Measurements from ENCODE around the gene PLCB1. TPM values are rescaled to one million over a fixed set of nuclear protein-coding genes. Genes with fewer than 3 reads are reported as not detected.
A peak's percentile ranks its signal among the peaks of the same experiment; 100 is the strongest.

PLCB1 gene
- total RNA-seq, 2 donors from 2014 or later, result 8.5 to 10.9 TPM

DNA sequence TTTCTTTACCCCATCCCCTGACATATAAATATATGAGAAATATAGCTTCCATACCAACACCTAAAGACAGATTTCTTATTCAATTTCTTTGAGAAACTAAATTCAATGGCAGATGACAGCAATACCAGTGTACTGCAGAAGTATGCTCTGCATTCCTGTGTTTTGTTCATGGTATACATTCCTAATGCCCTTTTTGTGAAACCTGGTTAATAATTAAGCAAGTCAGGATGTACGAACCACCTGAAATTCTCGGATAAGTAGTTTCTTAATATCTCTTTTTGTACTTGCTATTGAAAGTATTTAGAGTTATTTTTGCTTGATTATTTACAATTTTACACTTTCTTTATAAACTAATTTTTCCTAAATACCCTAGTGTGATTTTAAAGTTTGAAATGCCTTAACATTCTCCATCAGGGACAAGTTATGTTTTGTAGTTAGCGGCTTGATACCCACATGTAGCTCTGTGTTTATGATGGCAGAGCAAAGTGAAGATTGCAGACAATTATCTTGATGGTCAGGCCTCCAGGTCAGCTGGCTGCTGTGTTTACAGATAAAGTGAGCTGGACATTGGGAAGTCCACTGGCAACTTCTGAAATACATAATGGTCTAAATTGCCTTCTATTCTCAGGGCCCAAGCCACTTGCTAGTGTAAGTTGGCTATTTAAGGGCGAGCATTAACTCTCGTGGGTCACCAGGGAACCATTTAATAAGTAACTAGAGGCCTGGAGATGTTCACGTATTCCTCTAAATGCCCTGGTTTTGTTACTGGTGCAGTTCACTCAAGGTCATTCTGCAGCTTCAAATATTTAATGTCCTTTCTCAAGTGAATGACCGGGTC, 58.2 kb downstream of the PLCB1 start:
- no peak for DNase-seq

DNA sequence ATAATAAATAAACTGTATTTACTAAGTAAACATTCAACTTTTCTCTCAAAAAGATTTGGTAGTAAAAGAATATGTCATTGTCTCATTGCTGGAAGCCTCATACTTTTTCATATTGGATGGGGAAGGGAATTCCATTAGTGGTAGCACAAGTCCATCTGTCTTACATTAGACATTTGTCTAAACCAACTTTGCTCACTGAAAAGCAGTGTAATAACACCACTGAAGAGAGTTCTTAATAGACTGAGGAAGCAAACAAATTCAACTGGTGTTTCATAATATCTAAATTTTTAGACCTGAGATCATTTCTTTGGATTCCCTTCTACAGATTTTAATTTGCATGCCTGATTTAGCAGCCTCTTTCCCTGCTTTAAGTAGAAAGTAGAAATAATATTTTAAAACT, 62.7 kb downstream of the PLCB1 start:
- DNase-seq (no peak), ATAC-seq (no peak)
- intact Hi-C loops (cut with DNase I, micrococcal nuclease), result no loop called here

More for the DNA sequence above, 58.2 kb downstream of the PLCB1 start:
- no peak for ATAC-seq
- intact Hi-C loops (cut with DNase I, micrococcal nuclease), result no loop called here

DNA sequence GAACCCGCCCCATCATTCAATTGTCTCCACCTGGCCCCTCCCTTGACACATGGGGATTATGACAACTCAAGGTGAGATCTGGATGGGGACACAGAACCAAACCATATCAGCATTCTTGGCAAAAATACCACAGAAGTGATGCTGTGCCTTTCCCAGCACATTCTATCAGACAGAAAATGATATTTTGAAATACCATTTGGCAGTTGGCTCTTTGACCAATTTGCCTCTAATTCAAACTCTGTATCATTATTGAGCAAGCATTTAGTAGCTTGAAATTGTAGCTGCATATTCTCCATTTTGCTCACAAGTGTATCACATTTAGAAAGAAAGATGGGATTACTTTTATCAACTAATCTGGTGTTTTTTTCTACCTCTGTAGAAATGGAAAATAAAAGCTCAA, 64.0 kb downstream of the PLCB1 start:
- no peak for ATAC-seq

DNA sequence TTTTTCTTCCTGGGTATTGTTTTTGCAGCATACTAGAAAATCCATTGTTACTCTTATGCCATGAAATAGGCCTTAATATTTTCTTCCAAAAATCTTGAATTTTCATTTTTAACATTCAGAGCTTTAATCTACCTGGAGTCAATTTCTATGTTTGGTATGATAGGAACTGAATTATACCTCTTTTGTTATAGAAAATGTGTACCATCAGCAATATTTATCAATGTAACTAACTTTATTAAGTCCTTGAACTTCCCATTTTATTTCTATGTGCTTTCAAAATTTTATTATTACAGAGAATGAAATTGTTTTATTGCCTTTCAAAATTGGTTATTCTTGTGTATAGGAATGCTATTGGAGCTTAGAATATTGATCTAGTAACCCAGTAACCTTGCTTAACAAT, 68.2 kb downstream of the PLCB1 start:
- intact Hi-C loops (cut with DNase I, micrococcal nuclease), result no loop called here
- no peak for ATAC-seq
- no peak for DNase-seq

More for the DNA sequence above, 64.0 kb downstream of the PLCB1 start:
- intact Hi-C loops (cut with DNase I, micrococcal nuclease), result no loop called here
- no peak for DNase-seq

DNA sequence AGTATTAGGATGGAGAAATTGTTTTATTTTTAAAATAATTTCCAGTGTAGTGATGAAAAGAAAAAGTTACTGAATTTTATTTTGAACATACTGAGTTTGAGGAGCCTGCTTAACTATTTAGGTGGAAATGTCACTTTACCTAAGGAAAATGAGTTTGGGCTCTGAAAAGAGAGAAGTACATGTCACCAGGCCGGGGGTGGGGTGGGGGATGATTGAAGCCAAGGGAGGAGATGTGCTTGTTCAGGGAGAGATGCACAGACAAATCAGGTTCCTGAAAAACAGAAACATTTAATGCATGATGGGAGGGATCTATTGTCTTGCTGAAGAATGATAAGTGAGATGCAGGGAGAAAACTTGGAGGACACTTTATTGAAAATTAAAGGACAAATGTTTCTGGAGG, 71.3 kb downstream of the PLCB1 start:
- DNase-seq (no peak), ATAC-seq (no peak)
- intact Hi-C loops (cut with DNase I, micrococcal nuclease), result no loop called here

DNA sequence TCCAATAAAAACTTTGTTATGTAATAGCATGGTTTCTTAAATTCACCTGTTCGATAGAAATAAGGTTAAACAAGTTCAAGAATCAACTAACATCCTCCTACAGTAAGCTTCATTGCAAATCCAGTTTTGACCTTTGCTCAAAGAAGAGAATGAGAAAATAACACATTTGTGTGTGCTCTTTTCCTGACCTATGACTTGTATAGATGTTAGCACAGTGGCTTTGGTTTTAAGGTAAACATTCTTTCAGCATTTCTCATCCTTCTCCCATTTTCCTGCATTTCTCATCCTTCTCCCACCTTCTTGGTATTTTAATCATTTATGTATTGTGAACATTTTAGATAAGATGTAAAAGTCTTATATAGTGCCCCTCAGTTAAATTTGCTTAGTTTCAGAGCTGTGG, 73.9 kb downstream of the PLCB1 start:
- ATAC-seq (no peak), DNase-seq (no peak)
- intact Hi-C loops (cut with DNase I, micrococcal nuclease), result no loop called here

DNA sequence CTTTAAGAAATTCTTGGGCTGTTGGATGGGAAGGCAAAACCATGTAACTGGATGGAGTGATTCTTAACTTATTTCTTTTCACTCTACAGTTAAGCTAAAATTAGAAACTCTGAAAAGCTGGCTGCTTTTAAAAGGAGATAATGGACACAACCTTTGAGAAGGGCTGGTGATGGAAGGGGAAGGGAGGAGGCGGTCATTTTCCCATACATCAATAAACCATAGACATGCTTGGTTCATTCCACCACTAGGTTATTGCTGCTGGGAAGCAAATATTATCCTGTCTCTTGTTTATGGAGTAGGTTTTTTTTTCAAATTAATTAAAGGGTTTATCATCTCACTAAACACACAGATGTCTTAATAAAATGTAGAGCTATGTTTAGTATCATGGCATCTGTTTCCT, 76.2 kb downstream of the PLCB1 start:
- no peak for DNase-seq
- ATAC-seq, result peak; percentile 58
- intact Hi-C loops (cut with DNase I, micrococcal nuclease), result no loop called here

DNA sequence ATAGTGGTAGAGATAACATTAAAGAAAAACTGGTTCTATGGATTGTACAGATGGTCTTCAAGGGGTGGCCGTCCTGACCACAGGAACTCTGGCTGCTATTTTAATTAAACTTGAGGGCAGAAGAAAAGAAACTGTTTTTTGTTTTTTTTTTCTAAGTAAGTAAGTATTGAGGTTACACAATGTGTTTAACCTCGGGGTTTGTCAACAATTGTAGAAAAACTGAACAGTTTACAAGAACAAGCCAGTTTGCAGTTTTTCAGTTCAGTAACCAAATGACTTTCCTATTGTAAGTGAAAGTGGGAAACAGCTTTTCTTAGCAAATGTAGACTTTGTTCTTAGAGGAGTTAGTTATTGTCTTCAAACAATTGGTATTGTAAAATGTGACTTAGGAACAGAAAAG, 77.0 kb downstream of the PLCB1 start:
- DNase-seq (no peak), ATAC-seq (peak; percentile 27)
- intact Hi-C loops (cut with DNase I, micrococcal nuclease), result no loop called here

DNA sequence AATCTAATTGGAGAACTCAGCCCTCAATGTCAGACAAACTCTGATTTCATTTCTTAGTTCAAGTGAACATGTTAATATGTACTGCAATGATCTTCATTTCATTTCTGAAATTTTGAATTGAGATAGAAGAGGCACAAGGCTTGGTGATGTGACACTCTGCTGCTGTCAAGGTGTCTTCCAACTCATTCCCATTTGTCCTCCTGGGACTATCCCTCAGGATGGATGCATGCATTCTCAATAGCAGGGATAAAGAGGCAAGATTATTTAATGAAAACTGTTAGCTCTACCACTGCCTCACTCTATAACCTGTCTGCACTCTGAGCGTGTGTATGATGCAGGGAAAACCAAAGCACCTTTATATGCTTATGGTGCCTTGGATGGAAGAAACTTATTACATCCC, 78.7 kb downstream of the PLCB1 start:
- DNase-seq, result no peak
- no peak for ATAC-seq
- intact Hi-C loops (cut with DNase I, micrococcal nuclease), result no loop called here

DNA sequence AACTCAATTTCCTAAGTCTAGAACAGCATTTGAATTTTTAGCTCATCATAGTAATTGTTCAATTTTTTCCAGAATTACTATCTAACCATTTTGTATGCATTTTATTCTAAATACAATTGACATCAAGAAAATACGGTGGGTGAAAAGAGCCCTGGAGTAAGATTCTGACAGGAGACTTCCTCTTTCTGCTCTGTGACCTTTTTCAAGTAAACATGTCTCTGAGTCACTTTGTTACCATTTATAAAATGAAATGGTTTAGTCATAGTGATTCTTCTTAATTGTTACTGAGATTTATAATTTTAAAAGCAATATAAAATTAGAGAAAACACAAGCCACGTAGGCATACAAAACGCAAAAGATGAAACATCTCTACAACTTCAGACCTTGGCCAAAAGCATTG, 80.2 kb downstream of the PLCB1 start:
- intact Hi-C loops (cut with DNase I, micrococcal nuclease), result no loop called here
- no peak for DNase-seq
- no peak for ATAC-seq

DNA sequence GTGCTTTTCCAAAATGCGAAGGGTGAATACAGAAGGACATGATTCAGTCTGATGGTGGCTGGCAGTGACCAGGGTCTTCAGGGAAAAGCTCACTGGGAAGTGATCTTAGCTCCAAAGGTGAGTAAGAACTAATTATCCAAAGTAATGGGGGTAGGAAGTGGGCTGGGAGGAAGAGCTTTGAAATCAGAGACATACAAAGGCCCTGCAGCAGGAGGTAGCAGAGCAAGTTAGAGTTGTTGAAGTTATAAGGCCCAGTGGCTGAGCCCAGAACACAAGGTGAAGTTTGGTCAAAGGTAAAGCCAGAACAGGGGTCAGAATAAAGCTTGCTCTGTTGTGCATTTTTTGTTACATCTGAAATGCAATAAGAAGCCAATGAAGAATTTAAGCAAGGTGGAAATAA, 81.2 kb downstream of the PLCB1 start:
- ATAC-seq (no peak), DNase-seq (no peak)
- intact Hi-C loops (cut with DNase I, micrococcal nuclease), result no loop called here

DNA sequence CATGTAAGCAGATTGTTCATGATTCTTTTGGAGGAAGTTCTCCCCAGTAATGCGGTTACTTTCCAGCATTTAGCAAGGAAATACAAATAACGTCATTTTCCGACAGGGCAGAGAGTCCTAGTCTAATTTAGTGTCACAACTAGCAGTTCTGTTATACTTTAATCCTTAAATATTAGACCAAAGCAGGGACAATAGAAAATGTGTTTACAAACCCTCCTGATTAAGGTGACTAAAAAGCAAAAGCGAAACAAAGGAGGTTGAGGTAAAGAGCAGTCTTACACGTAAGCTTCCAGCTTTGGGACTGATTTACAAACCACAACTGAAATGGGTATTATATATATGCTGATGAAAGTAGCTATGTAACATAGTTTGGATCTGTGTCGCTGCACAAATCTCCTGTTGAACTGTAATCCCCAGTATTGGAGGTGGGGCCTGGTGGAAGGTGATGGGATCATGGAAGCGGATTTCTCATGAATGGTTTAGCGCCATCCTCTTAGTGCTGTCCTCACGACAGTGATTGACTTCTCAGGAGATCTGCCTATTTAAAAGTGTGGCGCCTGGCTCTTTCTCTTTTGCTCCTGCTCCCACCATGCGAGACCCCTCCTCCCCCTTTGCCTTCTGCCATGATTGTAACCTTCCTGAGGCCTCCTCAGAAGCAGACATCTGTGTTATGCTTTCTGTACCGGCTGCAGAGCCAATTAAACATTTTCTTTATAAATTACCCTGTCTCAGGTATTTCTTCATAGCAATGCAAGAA, 81.9 kb downstream of the PLCB1 start:
- intact Hi-C loops (cut with DNase I, micrococcal nuclease), result no loop called here
- ATAC-seq (no peak), DNase-seq (no peak)

DNA sequence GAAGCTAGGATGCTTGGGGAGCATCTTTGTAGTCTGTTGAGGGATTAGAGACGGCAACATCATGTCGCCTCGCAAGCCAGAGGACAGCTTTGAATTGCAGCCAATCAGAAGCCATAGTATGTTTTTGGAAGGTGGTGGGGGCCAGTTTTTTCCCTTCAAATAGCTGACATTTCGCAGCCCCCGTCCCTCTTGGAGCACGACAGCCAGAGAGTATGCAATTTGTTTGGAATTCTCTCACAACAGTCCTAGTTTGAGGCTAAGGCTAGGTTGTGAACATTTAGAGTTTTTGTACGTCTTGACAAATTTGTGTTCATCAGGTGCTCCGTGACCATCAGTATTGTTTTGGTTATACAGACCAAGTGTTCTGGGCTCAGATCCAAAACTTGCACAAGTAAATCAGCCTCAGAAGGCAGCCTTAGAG, 83.3 kb downstream of the PLCB1 start:
- DNase-seq, result no peak
- intact Hi-C loops (cut with DNase I, micrococcal nuclease), result no loop called here
- no peak for ATAC-seq

DNA sequence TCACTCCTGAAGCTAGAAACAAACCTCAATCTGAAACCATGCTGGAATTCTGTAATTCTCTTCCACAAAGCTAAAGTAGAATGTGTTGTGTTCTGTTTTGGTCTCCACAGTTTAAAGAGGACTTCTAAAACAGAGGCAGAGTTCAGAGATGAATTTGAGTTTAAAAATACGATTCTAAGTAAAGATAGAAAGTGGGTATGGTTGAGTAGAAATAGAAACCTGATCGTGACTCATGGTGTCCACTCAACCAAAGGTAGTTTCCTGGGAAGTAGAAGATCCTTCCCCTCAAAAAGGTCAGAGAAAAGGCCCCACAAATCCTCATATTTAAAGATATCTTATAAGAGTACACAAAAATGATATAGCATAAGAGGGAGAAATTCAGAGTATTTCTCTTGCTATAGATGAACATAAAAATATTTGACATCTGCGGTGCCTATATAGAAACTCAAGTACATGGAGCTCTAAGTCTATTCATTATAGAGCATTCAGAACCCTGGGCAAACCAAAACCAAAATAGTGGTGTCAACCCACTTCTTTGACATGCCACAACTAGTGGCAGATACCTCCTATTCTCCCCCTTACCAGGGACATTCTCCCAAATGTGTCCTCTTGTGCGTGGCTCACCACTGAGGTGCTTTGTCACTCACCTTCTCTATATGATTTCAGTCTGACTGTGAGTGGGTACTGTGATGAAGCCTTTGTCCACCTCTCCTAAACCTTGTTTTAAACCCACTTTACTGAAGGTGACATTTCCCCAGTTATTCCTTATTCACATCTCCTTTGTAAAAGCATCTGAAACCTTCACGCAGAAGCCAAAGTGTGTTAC, 84.5 kb downstream of the PLCB1 start:
- ATAC-seq (no peak), DNase-seq (no peak)
- intact Hi-C loops (cut with DNase I, micrococcal nuclease), result no loop called here

DNA sequence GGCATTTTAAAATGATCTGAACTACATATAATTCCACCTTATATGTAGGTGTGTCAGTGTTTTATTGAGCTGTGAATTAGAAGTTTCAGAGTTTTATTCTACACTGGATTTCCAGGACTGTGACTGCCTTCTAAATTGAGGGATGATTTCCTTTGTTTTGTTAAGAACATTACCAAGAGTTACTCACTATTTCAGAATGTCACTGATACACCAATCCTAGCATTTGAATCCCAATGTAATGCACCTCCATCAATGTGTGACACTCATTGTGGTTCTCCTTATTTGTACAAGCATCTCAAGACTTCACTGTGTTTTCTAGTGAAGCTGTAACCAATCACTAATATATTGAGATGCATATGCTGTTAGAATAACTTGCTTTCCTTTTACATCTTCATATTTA, 86.8 kb downstream of the PLCB1 start:
- intact Hi-C loops (cut with DNase I, micrococcal nuclease), result no loop called here
- no peak for DNase-seq
- no peak for ATAC-seq

DNA sequence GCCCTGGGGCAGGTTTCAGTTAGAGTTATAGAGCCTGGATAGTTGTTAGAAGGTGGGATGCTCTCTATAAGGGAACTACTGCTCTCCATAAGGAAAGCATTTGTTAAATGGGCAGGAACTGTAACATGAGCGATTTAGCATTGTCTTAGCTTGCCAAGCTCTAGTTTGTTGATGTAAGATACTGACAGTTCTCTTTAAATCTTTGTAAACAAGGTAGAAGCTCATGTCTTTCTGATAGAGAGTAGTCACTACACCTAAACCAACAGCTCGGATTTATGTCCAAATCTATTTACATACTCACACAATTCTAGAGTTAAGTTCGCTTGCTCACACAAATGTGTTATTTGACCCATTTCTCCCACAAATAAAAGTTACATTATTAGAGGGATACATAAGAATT, 87.3 kb downstream of the PLCB1 start:
- intact Hi-C loops (cut with DNase I, micrococcal nuclease), result no loop called here
- ATAC-seq (no peak), DNase-seq (no peak)

DNA sequence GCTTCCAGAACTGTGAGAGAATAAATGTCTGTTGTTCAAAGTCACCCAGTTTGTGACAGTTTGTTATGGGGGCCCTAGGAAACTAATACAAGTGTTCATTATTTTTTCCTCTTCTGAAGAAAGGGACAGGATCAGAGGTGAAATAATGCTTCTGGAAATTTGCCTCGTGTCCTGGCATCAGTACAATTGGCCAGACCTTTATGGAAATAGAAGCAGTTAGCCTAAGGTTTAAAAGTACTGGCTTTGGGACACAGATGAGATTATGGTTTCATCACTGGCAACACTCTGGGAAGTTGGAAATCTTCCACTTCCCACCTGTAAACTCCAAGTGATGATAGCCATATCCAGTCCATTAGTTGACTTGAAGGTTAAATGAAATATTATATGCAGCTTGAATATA, 88.7 kb downstream of the PLCB1 start:
- ATAC-seq (no peak), DNase-seq (no peak)
- intact Hi-C loops (cut with DNase I, micrococcal nuclease), result no loop called here

DNA sequence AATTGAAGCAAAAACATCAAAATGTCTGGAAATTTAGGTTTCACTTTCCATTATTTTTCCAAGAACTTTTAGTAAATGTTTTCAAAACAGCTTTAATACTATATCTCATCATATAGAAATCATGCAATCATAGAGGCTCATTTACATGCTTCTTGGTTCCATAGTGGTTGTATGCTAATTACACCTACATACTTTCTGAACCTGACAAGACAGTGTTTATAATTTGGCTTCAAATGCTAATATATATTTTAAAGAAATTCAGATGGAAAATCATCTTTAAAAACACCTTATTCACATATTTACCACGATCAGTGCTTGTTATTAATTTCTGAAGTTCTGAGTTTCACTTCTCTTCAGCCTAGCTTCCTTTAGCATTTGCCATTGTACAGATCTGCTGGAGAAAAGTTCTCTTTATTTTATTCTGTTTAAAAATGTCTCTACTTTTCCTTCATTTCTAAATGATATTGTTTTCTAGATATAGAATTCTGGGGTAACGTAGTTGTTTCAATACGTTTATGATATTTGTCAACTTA, 89.9 kb downstream of the PLCB1 start:
- ATAC-seq (no peak), DNase-seq (no peak)
- intact Hi-C loops (cut with DNase I, micrococcal nuclease), result no loop called here

DNA sequence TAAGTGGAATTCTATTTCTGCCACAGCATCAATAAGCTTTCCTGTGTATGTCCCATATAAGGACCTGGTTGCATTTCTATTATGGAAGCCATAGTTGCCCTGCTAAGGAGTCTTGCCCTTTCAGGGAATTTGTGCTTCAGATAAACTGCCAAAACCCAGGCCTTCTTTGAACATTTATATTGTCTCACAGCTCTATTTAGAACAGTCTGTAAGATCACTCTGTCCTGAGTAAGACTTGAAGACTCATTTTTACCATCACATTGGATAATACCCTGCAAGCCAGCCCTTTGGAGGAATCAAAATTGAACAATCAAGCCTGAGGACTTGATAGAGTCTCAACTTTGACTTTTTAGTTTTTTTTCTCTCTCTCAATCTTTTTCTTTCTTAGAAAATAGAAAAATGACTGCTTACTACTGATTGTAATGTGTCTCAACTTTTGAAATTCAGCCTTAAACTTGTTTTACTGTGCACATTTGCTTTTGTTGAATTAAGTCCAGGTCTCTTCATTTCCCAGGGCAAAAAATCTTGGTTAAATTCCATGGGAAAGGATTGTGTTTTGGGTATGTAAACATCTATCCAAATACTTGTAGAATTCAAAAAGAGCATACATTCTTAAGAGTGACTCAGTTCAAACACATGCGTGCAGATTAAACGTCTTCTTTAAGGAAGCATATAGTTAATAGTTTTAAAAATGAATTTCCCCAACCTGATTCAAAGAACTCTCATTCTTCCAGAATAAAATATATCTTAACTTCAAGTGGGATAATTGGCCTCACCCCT, 91.2 kb downstream of the PLCB1 start:
- intact Hi-C loops (cut with DNase I, micrococcal nuclease), result no loop called here
- ATAC-seq, result no peak
- no peak for DNase-seq
